HG02678 (cell line): Measurements from ENCODE around the gene FRAT2.
"Not testable (repeated sequence)": the region's sequence is repeated elsewhere in the genome, so short reads cannot be mapped to it uniquely, and the experiment has no call there.

Source experiments
- ATAC-seq: cut with Tn5 transposase; IDR thresholded peaks from one replicate; pipeline ENCODE4 v1.9.1; 2021; ENCODE audit warnings: mild to moderate bottlenecking, moderate library complexity; ENCODE audit not compliant: unreplicated experiment

FRAT2 gene

DNA sequence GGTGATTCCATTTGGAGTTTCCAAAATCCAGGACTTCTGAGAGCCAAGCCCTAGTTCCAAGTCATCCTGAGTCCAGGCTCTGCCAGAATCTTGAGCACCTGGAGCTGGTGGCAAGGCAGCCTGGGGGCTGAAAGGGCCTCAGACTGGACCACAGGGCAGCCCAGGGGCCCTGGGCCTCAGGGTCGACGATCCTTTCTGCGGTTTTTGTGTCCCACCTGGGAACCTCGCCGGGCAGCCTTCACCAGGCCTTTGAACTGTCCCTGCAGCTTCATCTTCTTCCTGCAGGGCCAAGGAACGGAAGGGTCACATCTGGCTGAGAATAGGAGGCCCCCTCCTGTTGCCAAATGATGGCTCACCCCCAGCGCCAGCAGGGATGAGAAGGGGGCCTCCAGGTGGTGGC lies 22.4 kb upstream of the FRAT2 start:
- no peak for ATAC-seq

GRCh38 chr10:97356318-97356914 lies 21.9 kb upstream of the FRAT2 start:
- no peak for ATAC-seq

GRCh38 chr10:97355571-97355975 lies 21.0 kb upstream of the FRAT2 start:
- ATAC-seq: no peak

GRCh38 chr10:97353945-97354344 lies 19.4 kb upstream of the FRAT2 start:
- ATAC-seq: no peak

GRCh38 chr10:97349752-97350513 lies 15.4 kb upstream of the FRAT2 start:
- no peak for ATAC-seq

- no peak for ATAC-seq
Observed at GRCh38 chr10:97347317-97347716, 12.8 kb upstream of the FRAT2 start.

GRCh38 chr10:97343664-97344063 lies 9.1 kb upstream of the FRAT2 start:
- not testable (repeated sequence) for ATAC-seq

GRCh38 chr10:97341416-97341815 lies 6.9 kb upstream of the FRAT2 start:
- ATAC-seq: no peak

GRCh38 chr10:97338041-97338440 lies 3.5 kb upstream of the FRAT2 start:
- ATAC-seq: no peak

DNA sequence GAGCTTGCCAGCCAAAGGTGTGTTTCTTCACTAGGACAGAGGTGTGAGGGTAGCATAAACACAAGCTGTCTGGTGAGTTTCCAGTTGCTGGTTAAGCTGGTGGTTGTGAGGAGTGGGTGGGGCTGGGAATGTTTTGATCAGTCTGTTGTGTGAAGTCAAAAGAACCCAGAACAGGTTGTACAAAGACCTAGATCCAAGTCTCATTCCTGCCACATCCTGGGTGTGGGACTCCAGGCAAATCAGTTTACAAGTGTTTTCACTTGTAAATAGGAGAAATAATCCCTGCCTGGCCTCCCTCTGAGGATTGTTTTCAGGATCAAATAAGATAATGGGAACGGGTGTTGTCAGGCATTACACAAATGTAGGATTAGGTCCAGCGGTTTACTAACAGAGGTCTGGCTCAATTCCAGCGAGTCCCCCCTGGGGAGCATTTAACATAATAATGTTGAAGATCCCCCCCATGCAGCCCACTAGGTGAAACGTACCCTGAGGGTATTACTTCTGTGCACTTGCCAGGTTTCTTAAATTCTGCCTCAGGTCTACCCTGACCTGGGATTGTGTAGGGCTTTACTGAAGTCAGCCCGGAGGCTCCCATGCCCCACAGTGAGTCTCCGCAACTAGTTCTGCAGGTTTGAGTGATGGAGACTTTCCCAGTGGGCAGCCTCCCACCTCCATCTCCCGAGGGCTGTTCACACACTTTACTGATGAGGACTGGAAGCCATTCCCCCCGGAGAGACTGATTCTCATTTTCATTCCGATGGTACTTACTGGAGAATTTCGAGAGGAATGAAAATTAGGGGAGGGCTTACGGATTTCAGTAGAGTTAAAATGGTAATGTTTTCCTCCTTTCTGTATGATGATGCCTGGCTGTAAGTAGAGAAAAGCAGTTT lies 2.7 kb upstream of the FRAT2 start:
- no peak for ATAC-seq

DNA sequence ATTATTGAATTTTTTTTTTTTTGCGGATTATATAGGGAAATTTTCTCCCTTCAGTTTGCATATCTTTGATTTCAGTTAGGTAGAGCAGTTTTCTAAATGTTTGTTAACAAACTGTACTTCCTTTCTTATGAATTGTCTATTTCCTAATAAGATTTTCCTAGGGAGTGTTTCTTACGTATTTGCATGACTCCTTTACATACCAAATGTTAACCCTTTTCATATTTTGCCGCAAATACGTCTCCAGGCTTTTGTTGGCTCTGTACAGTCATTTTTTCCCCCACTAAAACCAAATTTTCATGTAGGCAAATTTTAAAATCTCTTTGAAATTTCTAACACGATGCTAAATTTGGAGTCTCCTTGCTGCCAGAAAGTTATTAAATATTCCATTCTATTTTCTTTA lies 1.9 kb upstream of the FRAT2 start:
- no peak for ATAC-seq

GRCh38 chr10:97336006-97336405 lies 1.5 kb upstream of the FRAT2 start:
- no peak for ATAC-seq

DNA sequence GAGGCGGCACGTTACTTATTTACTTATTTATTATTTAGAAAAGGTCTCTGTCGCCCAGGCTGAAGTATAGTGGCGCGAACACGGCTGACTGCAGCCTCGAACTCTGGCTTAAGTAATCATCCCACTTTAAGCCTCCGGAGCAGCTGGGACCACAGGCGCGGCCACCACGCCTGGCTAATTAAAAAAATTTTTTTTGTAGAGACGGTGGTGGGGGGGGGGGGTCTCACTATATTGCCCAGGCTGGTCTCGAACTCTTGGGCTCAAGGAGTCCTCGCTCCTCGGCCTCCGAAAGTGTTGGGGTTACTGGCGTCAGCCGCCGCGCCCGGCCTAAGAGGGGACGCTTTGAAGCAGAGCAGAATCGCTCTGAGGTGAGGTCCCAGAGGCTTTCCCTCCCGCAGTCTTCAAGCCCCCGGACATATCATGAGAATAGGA lies 675 bp upstream of the FRAT2 start:
- ATAC-seq: no peak

- ATAC-seq: peak; percentile 28
Observed at GRCh38 chr10:97333601-97334369, 744 bp downstream of the FRAT2 start.

DNA sequence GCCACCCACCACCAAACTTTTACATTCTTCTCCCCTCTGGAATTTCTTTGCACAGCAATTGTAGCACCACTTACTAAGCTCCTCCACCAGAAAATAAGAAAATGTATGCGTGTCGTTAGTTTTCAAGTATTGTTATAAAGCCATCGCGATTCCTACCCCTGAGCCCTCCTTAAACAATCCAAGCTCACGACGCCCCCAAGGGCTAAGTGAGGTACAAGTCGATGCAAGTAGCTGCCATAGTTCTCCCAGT lies 1.3 kb downstream of the FRAT2 start:
- ATAC-seq: no peak

- no peak for ATAC-seq
Observed at GRCh38 chr10:97332591-97333350, 1.8 kb downstream of the FRAT2 start.

DNA sequence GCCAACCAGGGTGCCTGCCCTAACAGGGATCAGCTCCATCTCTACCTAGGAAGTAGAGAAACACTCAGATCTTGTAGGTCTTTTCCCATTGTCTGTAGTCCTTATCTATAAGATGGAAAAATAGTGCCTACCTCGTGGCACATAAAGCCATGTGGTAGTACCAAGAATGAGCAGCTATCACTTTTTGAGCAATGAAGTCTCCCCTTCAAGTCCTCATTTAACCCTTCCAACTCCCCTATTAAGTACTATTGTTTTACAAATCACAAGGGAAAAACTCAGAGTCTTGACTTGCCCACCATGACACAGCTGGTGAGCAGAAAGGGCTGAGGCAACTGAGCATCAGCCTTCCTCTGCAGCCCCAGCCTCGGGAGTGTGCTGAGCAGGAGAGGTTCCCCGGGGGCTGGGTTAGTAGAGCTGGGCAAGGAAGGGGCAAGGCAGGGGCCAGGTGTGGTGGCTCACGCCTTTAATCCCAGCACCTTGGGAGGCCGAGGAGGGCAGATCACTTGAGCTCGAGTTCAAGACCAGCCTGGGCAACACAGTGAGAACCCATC lies 3.3 kb downstream of the FRAT2 start:
- ATAC-seq: no peak

GRCh38 chr10:97329766-97330165 lies 4.8 kb downstream of the FRAT2 start:
- no peak for ATAC-seq

DNA sequence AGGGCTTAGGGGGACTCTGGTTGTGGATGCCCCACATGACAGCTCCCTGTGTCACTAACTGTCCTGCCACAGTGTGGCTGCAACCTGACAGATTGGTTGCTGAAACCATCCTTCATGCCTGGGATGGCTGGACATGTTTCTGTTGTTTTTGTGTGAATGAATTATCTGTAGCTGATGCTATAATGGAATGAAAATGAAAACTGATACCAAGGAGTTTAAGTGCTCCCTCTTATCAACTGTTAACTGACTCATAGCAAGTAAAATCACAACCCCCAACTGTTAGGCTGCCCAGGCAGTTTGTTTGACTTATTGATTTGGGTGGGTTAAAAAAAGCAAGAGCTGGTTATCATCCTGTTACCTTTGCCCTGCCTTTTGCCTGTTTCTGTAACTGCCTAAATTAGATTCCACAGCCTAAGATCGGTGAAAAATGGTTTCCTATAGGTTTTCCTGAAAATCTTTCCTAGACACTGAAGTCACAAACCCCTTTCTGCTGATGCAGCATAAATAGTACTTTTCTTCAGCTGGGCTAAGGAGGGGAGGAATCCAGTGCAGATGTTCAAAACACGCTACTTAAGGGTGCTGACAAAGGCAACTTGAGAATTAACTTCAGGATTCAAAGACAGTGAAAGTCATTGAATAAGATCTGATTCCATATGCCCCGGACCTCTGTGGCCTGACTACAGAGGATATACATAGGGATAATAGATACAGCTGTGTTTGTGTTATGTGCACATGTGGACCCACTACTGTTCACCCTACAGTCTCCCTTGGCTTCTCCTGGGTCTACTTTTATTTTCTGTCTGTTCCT lies 5.7 kb downstream of the FRAT2 start:
- ATAC-seq: no peak
